OCI-LY7 (cell line): ENCODE data around the gene NFKBIE. TPM values are rescaled to one million over a fixed set of nuclear protein-coding genes. Genes with fewer than 3 reads are reported as not detected.

ENCODE experiments used
- BruUV-seq: library from RNA; stranded (reverse); fragments of 400-500 nt; replicated peaks from 2 replicates; lab custom pipeline; 2021; lab: Mats Ljungman, UMichigan
- CTCF ChIA-PET: fragments of 300-600 bp; sonication (Branson Sonifier 250); formaldehyde crosslinking; loops from one replicate; lab custom pipeline; 2022; ENCODE audit warnings: antibody characterized with exemption; ENCODE audit not compliant: unreplicated experiment; lab: Charles Lee
- POLR2A ChIA-PET: fragments of 300-600 bp; sonication (Branson Sonifier 250); formaldehyde crosslinking; loops from one replicate; lab custom pipeline; 2022; ENCODE audit warnings: antibody characterized with exemption; lab: Charles Lee
- DNase-seq: peaks from one replicate; pipeline ENCODE4 v3.0.0-alpha.2; 2015; ENCODE audit warnings: low spot score
- H2AFZ ChIP-seq: fragments of 200-600 bp; sonication (generic), shearing (Covaris generic); 2 replicates; pipeline ENCODE4 v1.6.1; 2014; ENCODE audit warnings: mild to moderate bottlenecking, antibody characterized with exemption, low read length, moderate library complexity
- H3K27ac ChIP-seq: fragments of 200-600 bp; sonication (generic); 2 replicates; pipeline ENCODE4 v1.5.1; 2014; ENCODE audit warnings: mixed run types, low read depth, mild to moderate bottlenecking, moderate library complexity, low read length, inconsistent platforms; ENCODE audit not compliant: poor library complexity, severe bottlenecking
- H3K36me3 ChIP-seq: fragments of 200-600 bp; sonication (generic); 2 replicates; pipeline ENCODE4 v1.6.1; 2014; ENCODE audit warnings: mild to moderate bottlenecking, antibody characterized with exemption, low read length, moderate library complexity, mixed read lengths; ENCODE audit not compliant: insufficient read depth
- H3K4me1 ChIP-seq: fragments of 200-600 bp; sonication (generic); 2 replicates; pipeline ENCODE4 v1.5.1; 2014; ENCODE audit warnings: mild to moderate bottlenecking, low read length; ENCODE audit not compliant: insufficient read depth, poor library complexity, severe bottlenecking
- H3K4me2 ChIP-seq: fragments of 200-600 bp; sonication (generic); 2 replicates; pipeline ENCODE4 v1.6.1; 2014; ENCODE audit warnings: mild to moderate bottlenecking, low read length
- H3K4me3 ChIP-seq: fragments of 200-600 bp; sonication (generic); 2 replicates; pipeline ENCODE4 v1.5.1; 2014; ENCODE audit warnings: mild to moderate bottlenecking, low read depth, low read length; ENCODE audit not compliant: poor library complexity, severe bottlenecking
- H3K79me2 ChIP-seq: fragments of 200-600 bp; sonication (generic); 2 replicates; pipeline ENCODE4 v1.6.1; 2016; ENCODE audit warnings: low read depth, mild to moderate bottlenecking, low read length, moderate library complexity, mixed read lengths; ENCODE audit not compliant: insufficient read depth
- H3K9me2 ChIP-seq: fragments of 200-600 bp; sonication (generic); 2 replicates; pipeline ENCODE4 v1.6.1; 2016; ENCODE audit warnings: mild to moderate bottlenecking, low read length, mixed read lengths; ENCODE audit not compliant: insufficient read depth
- H3K9me3 ChIP-seq: fragments of 200-600 bp; sonication (generic); 2 replicates; pipeline ENCODE4 v1.6.1; 2014; ENCODE audit warnings: mild to moderate bottlenecking, mixed run types, low read length, mixed read lengths
- H4K20me1 ChIP-seq: fragments of 200-600 bp; sonication (generic); 2 replicates; pipeline ENCODE4 v1.6.1; 2014; ENCODE audit warnings: mild to moderate bottlenecking, antibody characterized with exemption, low read length, moderate library complexity, mixed read lengths; ENCODE audit not compliant: insufficient read depth
- EZH2phosphoT487 ChIP-seq: fragments of 200-600 bp; sonication (generic); IDR thresholded peaks from 2 replicates; pipeline ENCODE4 v1.6.1; 2018; ENCODE audit warnings: low read depth, borderline replicate concordance, mild to moderate bottlenecking, mixed run types, antibody characterized with exemption, low read length, moderate library complexity, mixed read lengths
- intact Hi-C: fragments of 100-400 bp; cut with micrococcal nuclease; formaldehyde crosslinking; loops from one replicate; pipeline ENCODE4 v1.10.0; 2022; ENCODE audit not compliant: unreplicated experiment
- total RNA-seq, 2 experiments: library from RNA; depleted of rRNA in 1 of 2; stranded (reverse); fragments of >200 nt in 1 of 2; shearing (Covaris generic) in 1 of 2; gene quantifications; 2 replicates each; pipeline ENCODE4 v1.2.3, GENCODE V29; 2014 to 2022
- TF ChIP-seq, protein P1 (sequence below): fragments of 200-600 bp; sonication (generic); conservative IDR thresholded peaks from 2 replicates; pipeline ENCODE4 v1.5.1; 2014; ENCODE audit warnings: mild to moderate bottlenecking, antibody characterized with exemption, low read length, moderate library complexity, mixed read lengths

NFKBIE gene
- total RNA-seq, 2 experiments from 2014 or later: 24.8 to 43.1 TPM

DNA sequence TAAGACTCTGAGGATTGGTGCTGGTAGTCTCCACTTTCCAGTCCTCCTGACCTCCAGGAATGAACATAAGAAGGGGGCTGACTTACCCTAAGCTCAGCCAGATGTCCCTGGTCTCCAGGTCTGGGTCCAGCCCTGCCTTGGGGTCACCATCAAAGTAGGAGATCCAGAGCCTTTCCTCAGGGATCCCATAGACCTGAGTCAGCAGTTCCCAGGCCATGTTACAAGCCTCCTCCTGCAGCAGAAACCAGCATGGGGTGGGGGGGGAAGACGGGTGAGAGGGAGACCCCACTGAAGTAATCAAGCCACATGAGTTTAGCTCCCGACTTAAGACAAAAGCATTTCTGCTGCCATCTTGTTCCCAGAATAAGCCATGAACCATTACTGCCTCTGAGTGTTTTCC, 46.0 kb upstream of the NFKBIE start:
- H3K4me3 ChIP-seq: no peak overlapping the region
- H3K9me3 ChIP-seq: no peaks in the 10 kb centered on the region
- H3K27ac ChIP-seq: no peak overlapping the region
- POLR2A ChIA-PET: interaction anchor here (0.5 to 1.0 kb wide), 2 partner anchors 15 to 42 kb away, joined by 4 to 5 read pairs; no protein-coding TSS in a partner anchor
- BruUV-seq: no TSS peak
- no peak for TF ChIP-seq EZH2phosphoT487
- TF ChIP-seq, protein P1, sequence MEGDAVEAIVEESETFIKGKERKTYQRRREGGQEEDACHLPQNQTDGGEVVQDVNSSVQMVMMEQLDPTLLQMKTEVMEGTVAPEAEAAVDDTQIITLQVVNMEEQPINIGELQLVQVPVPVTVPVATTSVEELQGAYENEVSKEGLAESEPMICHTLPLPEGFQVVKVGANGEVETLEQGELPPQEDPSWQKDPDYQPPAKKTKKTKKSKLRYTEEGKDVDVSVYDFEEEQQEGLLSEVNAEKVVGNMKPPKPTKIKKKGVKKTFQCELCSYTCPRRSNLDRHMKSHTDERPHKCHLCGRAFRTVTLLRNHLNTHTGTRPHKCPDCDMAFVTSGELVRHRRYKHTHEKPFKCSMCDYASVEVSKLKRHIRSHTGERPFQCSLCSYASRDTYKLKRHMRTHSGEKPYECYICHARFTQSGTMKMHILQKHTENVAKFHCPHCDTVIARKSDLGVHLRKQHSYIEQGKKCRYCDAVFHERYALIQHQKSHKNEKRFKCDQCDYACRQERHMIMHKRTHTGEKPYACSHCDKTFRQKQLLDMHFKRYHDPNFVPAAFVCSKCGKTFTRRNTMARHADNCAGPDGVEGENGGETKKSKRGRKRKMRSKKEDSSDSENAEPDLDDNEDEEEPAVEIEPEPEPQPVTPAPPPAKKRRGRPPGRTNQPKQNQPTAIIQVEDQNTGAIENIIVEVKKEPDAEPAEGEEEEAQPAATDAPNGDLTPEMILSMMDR: no peak
- H3K9me2 ChIP-seq: no peaks in the 10 kb centered on the region
- DNase-seq: no peak
- intact Hi-C loops: no loop called here
- H3K79me2 ChIP-seq: peaks cover 11% of the 10 kb centered on the region; the same call in 1 of the 2 replicates
- H2AFZ ChIP-seq: no peak overlapping the region
- H3K4me1 ChIP-seq: peaks cover 10% of the 10 kb centered on the region
- CTCF ChIA-PET: no interaction called here
- peaks cover 47% of the 10 kb centered on the region for H3K36me3 ChIP-seq
- H3K4me2 ChIP-seq: no peak overlapping the region
- H4K20me1 ChIP-seq: no peaks in the 10 kb centered on the region

DNA sequence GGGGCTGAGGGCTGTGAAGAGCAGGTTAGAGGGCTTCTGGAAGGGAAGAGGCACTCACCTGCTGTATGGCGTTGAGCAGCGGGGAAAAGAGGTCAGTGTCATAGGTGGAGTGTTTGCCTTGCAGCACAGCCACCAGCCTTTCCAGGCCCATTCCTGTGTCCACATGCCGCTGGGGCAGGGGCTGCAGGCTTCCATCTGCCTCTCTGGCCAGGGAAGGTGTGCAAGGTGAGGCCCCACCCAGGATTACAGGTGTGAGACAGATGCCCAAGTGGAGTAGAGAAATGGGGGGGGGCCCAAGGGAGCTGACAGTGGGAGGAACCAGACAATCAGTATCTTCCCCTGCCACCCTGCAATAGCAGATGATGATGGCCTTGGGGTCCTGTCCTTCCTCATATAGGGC, 44.9 kb upstream of the NFKBIE start:
- POLR2A ChIA-PET: interaction anchor here (0.6 to 1.2 kb wide), 2 partner anchors 22 to 124 kb away, joined by 3 read pairs; no protein-coding TSS in a partner anchor
- H3K9me3 ChIP-seq: no peaks in the 10 kb centered on the region
- peaks cover 55% of the 10 kb centered on the region for H3K36me3 ChIP-seq
- H3K9me2 ChIP-seq: no peaks in the 10 kb centered on the region
- no peak for DNase-seq
- no peak overlapping the region for H3K27ac ChIP-seq
- peaks cover 11% of the 10 kb centered on the region; the same call in 1 of the 2 replicates for H3K79me2 ChIP-seq
- no peak overlapping the region for H3K4me2 ChIP-seq
- CTCF ChIA-PET: no interaction called here
- intact Hi-C loops: no loop called here
- peaks cover 10% of the 10 kb centered on the region for H3K4me1 ChIP-seq
- H4K20me1 ChIP-seq: no peaks in the 10 kb centered on the region
- TF ChIP-seq EZH2phosphoT487: no peak
- TF ChIP-seq, protein P1: no peak
- no peak overlapping the region for H2AFZ ChIP-seq
- BruUV-seq: no TSS peak
- no peak overlapping the region for H3K4me3 ChIP-seq

DNA sequence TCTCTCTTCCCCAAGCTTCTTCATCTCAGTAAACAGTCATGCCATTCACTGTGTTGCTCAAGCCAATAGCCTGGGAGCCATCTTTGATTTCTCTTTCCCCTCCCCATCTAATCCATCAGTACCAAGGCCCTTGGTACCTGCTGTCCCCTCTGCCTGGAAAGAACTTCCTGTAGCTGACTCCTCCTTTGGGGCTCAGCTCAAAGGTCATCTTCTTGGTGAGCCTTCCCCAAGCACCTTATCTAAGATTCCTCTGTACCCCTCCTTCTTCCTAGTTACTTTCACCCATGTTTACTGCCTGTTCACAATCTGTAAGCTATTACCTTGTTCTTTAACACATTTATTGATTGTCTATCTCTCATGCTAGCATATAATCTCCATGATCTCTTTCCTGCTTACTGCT, 44.3 kb upstream of the NFKBIE start:
- DNase-seq: no peak
- no TSS peak for BruUV-seq
- intact Hi-C loops: no loop called here
- Histone ChIP-seq H3K9me2 (no peaks in the 10 kb centered on the region), H3K79me2 (peaks cover 11% of the 10 kb centered on the region; the same call in 1 of the 2 replicates), H3K9me3 (no peaks in the 10 kb centered on the region), H2AFZ (no peak overlapping the region), H3K36me3 (peaks cover 61% of the 10 kb centered on the region), H3K4me1 (peaks cover 10% of the 10 kb centered on the region), H4K20me1 (no peaks in the 10 kb centered on the region), H3K27ac (no peak overlapping the region), H3K4me3 (no peak overlapping the region), H3K4me2 (no peak overlapping the region)
- ChIA-PET POLR2A (interaction anchor here (0.6 to 1.2 kb wide), 2 partner anchors 23 to 124 kb away, joined by 3 read pairs; no protein-coding TSS in a partner anchor), CTCF (interaction anchor here (0.6 kb wide), 1 partner anchor 217 kb away, joined by 3 read pairs; no protein-coding TSS in a partner anchor)
- TF ChIP-seq, protein P1: no peak
- no peak for TF ChIP-seq EZH2phosphoT487
